NCI-H345 treated with DMSO at 0.1 percent for 48 hours (cell line): ENCODE results near the gene MRAS.

Source experiments
- DNase-seq: peaks from one replicate; lab custom pipeline; 2025; ENCODE audit not compliant: unreplicated experiment; lab: John Stamatoyannopoulos, UW

The MRAS gene

DNA sequence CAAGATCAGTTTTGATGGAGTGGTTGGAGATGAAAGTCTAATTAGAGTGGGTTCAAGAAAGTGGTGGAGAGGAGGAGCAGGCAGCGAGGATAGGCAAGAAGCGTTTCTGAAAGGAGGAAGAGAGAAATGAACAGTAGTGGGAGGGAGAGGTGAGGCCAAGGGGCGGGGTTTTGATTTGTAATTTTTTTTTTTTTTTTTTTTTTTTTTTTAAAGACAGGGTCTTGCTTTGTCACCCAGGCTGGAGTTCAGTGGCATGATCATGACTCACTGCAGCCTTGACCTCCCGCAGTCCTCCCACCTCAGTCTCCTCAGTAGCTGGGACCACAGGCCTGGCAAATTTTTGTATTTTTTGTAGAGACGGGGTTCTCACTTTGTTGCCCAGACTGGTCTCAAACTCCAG, 36.6 kb downstream of the MRAS start:
- DNase-seq = no peak

GRCh38 chr3:138389144-138389601, 40.8 kb downstream of the MRAS start:
- DNase-seq = no peak

GRCh38 chr3:138389841-138390581, 41.6 kb downstream of the MRAS start:
- no peak for DNase-seq

DNA sequence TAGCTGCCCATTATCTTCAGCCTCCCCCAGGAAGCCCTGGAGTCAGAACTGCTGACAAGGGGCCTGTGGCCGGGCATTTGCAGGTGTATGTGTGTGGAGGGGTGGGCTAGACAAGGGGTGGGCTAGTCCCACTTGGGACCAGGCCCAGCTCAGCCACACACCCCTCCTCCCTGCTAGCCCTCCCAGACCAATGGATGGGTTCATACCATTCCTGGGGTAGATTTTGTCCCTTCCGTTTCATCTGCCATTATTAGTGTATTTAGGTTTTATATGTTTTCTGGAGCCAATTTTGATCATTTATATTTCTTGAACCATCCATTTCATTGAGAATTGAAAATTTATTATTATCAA, 42.2 kb downstream of the MRAS start:
- DNase-seq = no peak

DNA sequence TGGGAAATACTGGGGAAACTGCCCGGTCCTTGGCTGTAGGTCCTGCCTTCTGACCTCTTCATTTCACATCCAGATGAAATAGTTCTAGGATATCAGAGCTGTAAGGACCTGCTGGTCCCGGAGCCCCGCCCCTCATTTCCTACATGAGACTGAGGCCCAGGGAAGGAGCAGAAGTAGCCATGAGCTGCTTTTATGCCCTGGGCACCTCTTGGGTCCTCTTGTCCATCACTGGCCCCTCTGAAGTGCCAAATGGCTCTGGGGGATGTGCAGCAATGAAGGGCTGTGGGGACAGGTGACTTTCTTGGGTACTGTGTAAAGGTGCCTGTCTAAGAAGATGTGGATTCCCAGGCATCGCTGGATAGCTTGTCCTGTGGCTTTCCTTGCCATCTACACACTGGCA, 45.8 kb downstream of the MRAS start:
- no peak for DNase-seq

DNA sequence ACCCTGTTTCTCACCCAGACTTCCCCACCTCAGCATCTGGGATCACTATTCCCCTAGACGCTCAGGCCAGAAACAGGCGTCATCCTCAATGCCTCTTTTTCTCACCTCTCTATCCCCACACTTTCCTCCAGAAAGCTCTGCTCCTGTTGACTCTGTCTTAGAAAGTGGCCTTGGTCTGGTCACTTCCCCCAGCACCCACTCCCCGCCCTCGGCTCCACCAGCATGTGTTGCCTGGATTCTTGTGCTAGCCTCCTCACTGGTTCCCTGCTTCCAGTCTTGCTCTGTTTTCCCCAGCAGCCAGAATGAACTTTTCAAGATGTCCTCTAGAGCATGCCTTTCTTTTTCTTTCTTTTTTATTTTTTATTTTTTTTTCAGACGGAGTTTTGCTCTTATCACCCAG, 46.3 kb downstream of the MRAS start:
- no peak for DNase-seq

- DNase-seq = no peak
Measured at GRCh38 chr3:138395865-138396751, 47.7 kb downstream of the MRAS start.

DNA sequence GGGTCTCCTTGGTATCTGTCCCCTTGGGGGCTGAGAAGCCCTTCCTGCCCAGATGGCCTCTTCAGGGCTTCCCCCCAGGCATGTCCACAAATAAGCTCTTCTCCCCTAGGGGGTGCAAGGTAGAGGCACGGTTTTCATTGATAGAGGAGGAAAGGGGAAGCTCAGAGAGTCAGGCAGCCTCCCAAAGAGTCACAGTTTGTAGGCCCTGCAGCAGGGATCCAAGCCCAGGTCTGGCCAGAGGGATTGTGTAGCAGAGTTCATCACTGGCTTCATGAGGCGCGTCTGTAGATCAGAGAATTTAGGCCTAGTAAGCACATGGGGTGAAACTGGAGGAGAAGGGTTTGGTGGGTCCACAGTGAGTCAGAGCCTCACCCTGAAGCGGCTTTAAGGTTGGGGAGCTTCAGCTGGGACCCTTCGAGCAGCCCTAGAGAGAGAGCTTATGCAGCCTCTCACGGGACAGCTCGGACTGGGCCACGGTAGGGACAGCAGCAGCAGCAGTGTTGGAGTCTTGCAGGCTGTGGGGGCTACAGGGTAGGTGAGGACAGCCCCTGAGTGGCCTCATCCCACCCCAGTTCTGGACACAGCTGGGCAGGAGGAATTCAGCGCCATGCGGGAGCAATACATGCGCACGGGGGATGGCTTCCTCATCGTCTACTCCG, 48.5 kb downstream of the MRAS start:
- no peak for DNase-seq

- DNase-seq = no peak
Measured at GRCh38 chr3:138397983-138398382, 49.6 kb downstream of the MRAS start.

GRCh38 chr3:138398791-138399575, 50.6 kb downstream of the MRAS start:
- no peak for DNase-seq

- DNase-seq = no peak
Measured at GRCh38 chr3:138399766-138400165, 51.4 kb downstream of the MRAS start.

- no peak for DNase-seq
Measured at GRCh38 chr3:138400651-138401070, 52.3 kb downstream of the MRAS start.

DNA sequence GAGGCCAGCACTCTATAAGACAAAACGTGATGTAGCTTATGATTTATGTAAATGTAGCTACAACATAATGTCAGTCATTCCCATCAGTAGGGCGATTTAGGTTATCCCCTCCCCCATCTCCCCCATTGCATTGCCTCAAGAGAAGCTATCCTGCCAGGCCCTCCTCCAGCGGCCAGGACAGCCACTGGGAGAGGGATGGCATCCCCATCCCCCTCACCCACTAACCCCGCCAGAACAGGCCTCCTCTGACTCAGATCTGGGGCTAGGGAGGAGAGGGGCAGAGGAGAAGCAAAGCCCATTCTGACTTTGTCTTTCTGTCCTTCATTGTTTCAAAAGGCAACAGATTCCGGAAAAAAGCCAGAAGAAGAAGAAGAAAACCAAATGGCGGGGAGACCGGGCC, 53.5 kb downstream of the MRAS start:
- DNase-seq = no peak

DNA sequence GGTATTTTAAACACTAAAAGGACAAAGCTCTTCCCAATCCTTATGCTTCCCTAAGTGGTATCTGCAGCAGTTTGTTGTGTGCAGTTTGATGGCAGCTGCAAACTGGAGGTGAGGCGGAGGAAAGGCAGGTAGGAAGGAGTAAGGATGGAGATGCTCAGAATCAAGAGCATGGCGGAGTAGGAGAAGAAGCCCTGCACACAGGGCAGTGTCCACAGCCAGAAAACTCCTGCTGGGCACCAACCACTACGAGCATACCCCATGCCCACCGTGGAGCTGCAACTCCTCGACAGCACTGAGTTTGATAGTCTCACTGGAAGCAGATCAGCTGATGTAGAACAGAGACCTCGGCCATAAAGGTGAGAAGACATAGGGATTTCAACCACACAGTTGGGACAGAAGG, 55.7 kb downstream of the MRAS start:
- no peak for DNase-seq

GRCh38 chr3:138405001-138405400, 56.6 kb downstream of the MRAS start:
- DNase-seq = no peak

GRCh38 chr3:138405486-138405885, 57.1 kb downstream of the MRAS start:
- no peak for DNase-seq

GRCh38 chr3:138406606-138407005, 58.2 kb downstream of the MRAS start:
- DNase-seq = no peak

DNA sequence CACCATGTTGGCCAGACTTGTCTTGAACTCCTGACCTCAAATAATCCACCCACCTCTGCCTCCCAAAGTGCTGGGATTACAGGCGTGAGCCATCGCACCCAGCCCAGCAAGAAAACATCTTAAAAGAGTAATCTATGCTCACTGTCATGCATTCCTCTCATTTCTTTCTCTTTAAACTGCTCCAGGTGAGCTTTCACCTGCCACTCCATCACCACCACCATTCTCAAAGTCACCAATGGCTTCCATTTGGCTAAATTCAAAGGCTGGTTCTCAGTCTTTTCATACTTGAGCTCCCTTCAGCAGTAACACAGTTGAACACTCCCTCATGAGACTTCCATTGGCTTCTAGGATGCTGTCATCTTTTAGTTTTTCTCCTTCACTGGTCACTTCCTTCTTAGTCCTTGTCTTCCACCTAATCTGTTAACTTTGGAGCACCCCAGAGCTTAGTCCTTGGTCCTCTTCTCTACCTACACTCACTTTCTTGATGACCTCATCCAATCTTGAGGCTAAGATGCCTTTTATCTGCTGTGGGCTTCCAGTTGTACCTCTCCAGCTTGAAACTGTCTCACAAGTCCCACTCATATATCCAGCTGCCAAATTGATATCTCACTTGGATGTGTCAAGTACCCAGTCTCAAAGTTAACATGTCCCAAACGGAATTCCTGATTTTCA, 59.0 kb downstream of the MRAS start:
- no peak for DNase-seq

DNA sequence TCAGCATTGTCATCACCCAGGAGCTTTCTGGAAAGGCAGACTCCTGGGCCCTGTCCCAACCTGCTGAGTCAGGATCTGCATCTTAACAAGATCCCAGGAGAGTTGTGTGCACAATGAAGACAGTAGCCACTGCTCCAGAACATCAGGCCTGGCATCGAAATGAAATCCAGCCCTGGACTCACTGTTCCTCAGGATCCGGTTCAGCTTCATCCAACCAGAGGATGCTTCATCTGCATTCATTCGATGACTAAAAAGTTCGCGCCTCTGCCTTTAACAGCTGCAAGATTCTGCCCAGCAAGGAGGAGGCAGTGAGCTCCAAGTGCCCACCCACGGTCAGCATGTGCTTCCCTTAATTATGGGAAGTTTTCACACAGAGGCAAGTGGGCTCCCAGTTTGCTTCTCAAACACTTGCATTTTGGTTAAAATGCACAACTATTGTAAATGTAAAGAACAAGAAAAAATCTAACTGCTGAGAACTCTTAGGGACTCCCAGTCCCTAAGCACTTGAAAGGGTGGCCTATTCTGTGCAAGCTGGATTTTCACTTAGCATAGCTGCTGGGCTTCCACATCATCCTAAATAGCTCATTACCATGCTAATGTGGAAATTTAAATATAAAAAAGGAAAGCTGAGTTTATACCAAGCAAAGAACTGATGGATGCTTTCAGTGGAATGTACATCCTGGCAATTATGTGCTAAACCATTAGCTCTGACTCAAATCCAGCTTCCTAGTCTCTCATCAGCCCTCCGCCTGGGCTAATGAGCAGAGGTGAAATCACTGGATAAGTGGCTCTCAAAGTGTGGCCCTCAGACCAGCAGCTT, 60.6 kb downstream of the MRAS start:
- no peak for DNase-seq
